Neuronal stem cell (in vitro differentiated cells): ENCODE measurements around the gene BMP8A.

ENCODE experiments used
- DNase-seq: peaks from one replicate; pipeline ENCODE4 v3.0.0-alpha.2; 2013; ENCODE audit warnings: low spot score
- H2AFZ ChIP-seq: one replicate; pipeline ENCODE4 v1.6.1; 2013; ENCODE audit warnings: mild to moderate bottlenecking, low read length, inconsistent platforms
- H2AK5ac ChIP-seq: 2 replicates; pipeline ENCODE4 v1.6.1; 2013; ENCODE audit warnings: low read depth, mild to moderate bottlenecking, inconsistent platforms, low read length, moderate library complexity, mixed read lengths
- H2BK120ac ChIP-seq: 2 replicates; pipeline ENCODE4 v1.6.1; 2013; ENCODE audit warnings: low read depth, mild to moderate bottlenecking, inconsistent platforms, low read length, moderate library complexity, mixed read lengths
- H2BK12ac ChIP-seq: one replicate; pipeline ENCODE4 v1.6.1; 2013; ENCODE audit warnings: low read length, inconsistent platforms
- H2BK15ac ChIP-seq: 2 replicates; pipeline ENCODE4 v1.6.1; 2013; ENCODE audit warnings: mild to moderate bottlenecking, low read length, inconsistent platforms, mixed read lengths
- H2BK5ac ChIP-seq: one replicate; pipeline ENCODE4 v1.6.1; 2013; ENCODE audit warnings: inconsistent platforms, mild to moderate bottlenecking, low read length, moderate library complexity
- H3K14ac ChIP-seq: one replicate; pipeline ENCODE4 v1.6.1; 2013; ENCODE audit warnings: low read length, inconsistent platforms
- H3K18ac ChIP-seq: 2 replicates; pipeline ENCODE4 v1.6.1; 2013; ENCODE audit warnings: low read length, inconsistent platforms
- H3K23ac ChIP-seq: 2 replicates; pipeline ENCODE4 v1.6.1; 2013; ENCODE audit warnings: low read depth, mild to moderate bottlenecking, mixed read lengths, low read length, inconsistent platforms; ENCODE audit not compliant: poor library complexity
- H3K27ac ChIP-seq: replicated peaks from 3 replicates; pipeline ENCODE4 v1.5.1; 2013; ENCODE audit warnings: low read length, inconsistent platforms
- H3K27me3 ChIP-seq, 3 experiments: 2 replicates each; pipeline ENCODE4 v1.6.1; 2013; ENCODE audit warnings: low read length in 3 of 3, mild to moderate bottlenecking in 2 of 3, inconsistent platforms in 1 of 3, low read depth in 1 of 3, mixed read lengths in 1 of 3, moderate library complexity in 1 of 3; ENCODE audit not compliant: control insufficient read depth in 3 of 3, insufficient read depth in 3 of 3
- H3K36me3 ChIP-seq, 2 donors: replicated peaks in 1 of 2; 2 replicates each; pipeline ENCODE4 v1.6.1; 2013; ENCODE audit warnings: low read length in 2 of 2; ENCODE audit not compliant: control insufficient read depth in 2 of 2, insufficient read depth in 2 of 2
- H3K4ac ChIP-seq: 2 replicates; pipeline ENCODE4 v1.6.1; 2013; ENCODE audit warnings: inconsistent platforms, mild to moderate bottlenecking, low read length, moderate library complexity
- H3K4me1 ChIP-seq, 2 donors: 1 replicate in 1 of 2; 2 replicates in 1 of 2; pipeline ENCODE4 v1.6.1; 2013; ENCODE audit warnings: low read length in 2 of 2, low read depth in 1 of 2; ENCODE audit not compliant: control insufficient read depth in 2 of 2, insufficient read depth in 1 of 2
- H3K4me2 ChIP-seq: one replicate; pipeline ENCODE4 v1.6.1; 2013; ENCODE audit warnings: mild to moderate bottlenecking, low read length, inconsistent platforms; ENCODE audit not compliant: insufficient read depth, poor library complexity, severe bottlenecking
- H3K4me3 ChIP-seq, 2 donors: 2 replicates each; pipeline ENCODE4 v1.5.1; 2013; ENCODE audit warnings: low read length in 2 of 2, mild to moderate bottlenecking in 2 of 2, inconsistent platforms in 1 of 2, moderate library complexity in 1 of 2
- H3K79me1 ChIP-seq: one replicate; pipeline ENCODE4 v1.6.1; 2013; ENCODE audit warnings: low read depth, mild to moderate bottlenecking, inconsistent platforms, low read length, moderate library complexity
- H3K9ac ChIP-seq: one replicate; pipeline ENCODE4 v1.6.1; 2013; ENCODE audit warnings: mild to moderate bottlenecking, low read depth, low read length, inconsistent platforms; ENCODE audit not compliant: poor library complexity
- H3K9me3 ChIP-seq, 2 donors: replicated peaks in 1 of 2; 2 replicates each; pipeline versions ENCODE3 to v1.6.1; 2013; ENCODE audit warnings: low read length in 2 of 2, mild to moderate bottlenecking in 2 of 2, inconsistent platforms in 1 of 2, low read depth in 1 of 2, mixed read lengths in 1 of 2, moderate library complexity in 1 of 2; ENCODE audit not compliant: control insufficient read depth in 2 of 2, insufficient read depth in 1 of 2
- H4K8ac ChIP-seq: one replicate; pipeline ENCODE4 v1.6.1; 2013; ENCODE audit warnings: low read depth, mild to moderate bottlenecking, inconsistent platforms, low read length, moderate library complexity
- H4K91ac ChIP-seq: one replicate; pipeline ENCODE4 v1.6.1; 2013; ENCODE audit warnings: low read length, low read depth, mild to moderate bottlenecking, inconsistent platforms; ENCODE audit not compliant: poor library complexity
- WGBS, 2 donors: extraction: QIAGEN DNeasy Blood & Tissue Kit; methylation state at CpG; one replicate each; pipeline ENCODE4 v1.1.7; 2013; ENCODE audit warnings: missing lambda C conversion rate in 2 of 2, mixed read lengths in 1 of 2; ENCODE audit not compliant: insufficient read length in 2 of 2, insufficient replicate concordance in 1 of 2; ENCODE audit errors: extremely low coverage in 2 of 2; 5-methylcytosine and 5-hydroxymethylcytosine counted together

BMP8A gene

DNA sequence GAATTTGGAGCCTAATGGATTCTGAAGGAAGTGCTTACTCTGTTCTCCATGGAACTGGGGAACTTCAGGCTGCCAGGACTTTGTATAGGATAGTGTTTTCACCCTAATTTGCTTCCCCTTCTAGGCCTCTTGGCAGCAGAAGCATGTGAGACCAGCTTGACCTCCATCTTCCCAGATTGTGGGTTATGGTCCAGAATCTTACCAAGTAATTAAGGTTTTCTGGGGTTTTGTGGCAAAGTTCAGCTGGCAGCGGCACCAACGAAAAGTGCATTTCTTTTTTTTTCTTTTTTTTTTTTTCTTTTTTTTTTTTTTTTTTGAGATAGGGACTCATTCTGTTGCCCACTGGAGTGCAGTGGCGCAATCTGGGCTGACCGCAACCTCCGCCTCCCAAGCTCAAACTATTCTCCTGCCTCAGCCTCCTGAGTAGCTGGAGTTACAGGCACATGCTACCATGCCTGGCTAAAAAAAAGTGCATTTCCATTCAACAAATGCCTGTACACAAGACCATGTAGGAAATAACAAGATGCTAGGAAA, 3.4 kb upstream of the BMP8A start:
- Histone ChIP-seq H3K27me3 (peaks cover 21 to 38% (median 26%) of the 10 kb centered on the region in 3 experiments), H3K18ac (no peak overlapping the region), H3K4me3 (no peak overlapping the region), H2BK15ac (no peak overlapping the region), H4K91ac (no peak overlapping the region), H3K4ac (no peak overlapping the region), H3K4me2 (no peak overlapping the region), H3K79me1 (no peaks in the 10 kb centered on the region), H3K9ac (no peak overlapping the region), H2AK5ac (no peak overlapping the region), H3K23ac (no peak overlapping the region), H3K4me1 (peaks cover 0 to 3% of the 10 kb centered on the region in 2 donors), H2AFZ (no peak overlapping the region), H3K9me3 (no peaks in the 10 kb centered on the region), H2BK12ac (no peak overlapping the region), H3K14ac (no peak overlapping the region), H2BK5ac (no peak overlapping the region), H3K27ac (no peak overlapping the region), H4K8ac (no peak overlapping the region), H3K36me3 (peaks cover 21 to 51% of the 10 kb centered on the region in 2 donors), H2BK120ac (no peak overlapping the region)
- WGBS, 2 donors, result no CpG with 5 or more reads among the region's 5 CpGs
- no peak for DNase-seq

DNA sequence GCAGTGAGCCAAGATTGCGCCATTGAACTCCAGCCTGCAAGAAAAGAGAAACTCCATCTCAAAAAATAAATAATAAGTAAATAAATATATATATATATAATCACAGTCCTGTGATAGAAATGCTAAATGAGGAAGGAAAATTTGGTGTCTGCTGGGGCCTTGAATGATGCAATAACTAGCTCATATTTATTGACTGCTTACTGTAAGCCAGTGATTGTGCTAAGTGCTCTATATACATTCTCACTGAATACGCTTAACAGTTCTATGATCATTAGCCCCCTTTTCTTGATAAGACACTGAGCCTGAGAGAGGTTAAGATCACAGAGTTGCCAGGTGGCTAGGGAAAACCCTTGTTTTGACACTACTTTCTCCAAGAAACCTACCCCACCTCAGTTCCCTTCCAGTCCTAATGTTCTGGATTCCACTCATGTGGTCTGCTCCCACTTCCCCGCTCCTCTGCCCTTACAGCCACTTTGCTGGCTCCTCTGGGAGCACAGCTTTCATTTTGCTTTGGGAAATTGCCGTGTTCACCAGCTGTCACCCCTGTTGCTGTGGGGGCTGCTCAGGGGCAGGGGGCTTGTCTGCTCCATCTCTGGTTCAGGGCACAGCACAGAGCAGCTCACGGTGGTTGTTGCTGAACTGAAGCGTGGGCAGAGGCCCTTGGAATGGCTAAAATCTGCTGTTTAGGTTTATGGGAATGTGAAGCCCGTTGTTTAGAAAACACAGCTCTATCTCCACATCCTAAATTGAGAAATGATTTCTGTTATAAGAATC, 2.5 kb upstream of the BMP8A start:
- no peak overlapping the region for H4K8ac ChIP-seq
- H3K23ac ChIP-seq, result peak overlapping the region; percentile 14
- no peak overlapping the region for H3K4ac ChIP-seq
- H2AFZ ChIP-seq, result no peak overlapping the region
- H2BK15ac ChIP-seq, result no peak overlapping the region
- no peak overlapping the region for H3K4me3 ChIP-seq
- no peak overlapping the region for H4K91ac ChIP-seq
- no CpG with 5 or more reads among the region's 7 CpGs for WGBS, 2 donors
- no peak overlapping the region for H2BK120ac ChIP-seq
- H3K9ac ChIP-seq, result peak overlapping the region; percentile 68
- H3K9me3 ChIP-seq, result no peaks in the 10 kb centered on the region
- no peaks in the 10 kb centered on the region for H3K79me1 ChIP-seq
- H2AK5ac ChIP-seq, result no peak overlapping the region
- no peaks in the 10 kb centered on the region for H3K4me1 ChIP-seq
- no peak overlapping the region for H2BK5ac ChIP-seq
- no peak for DNase-seq
- H3K27ac ChIP-seq, result no peak overlapping the region
- peaks cover 17 to 44% of the 10 kb centered on the region in 2 donors for H3K36me3 ChIP-seq
- no peak overlapping the region for H2BK12ac ChIP-seq
- H3K18ac ChIP-seq, result no peak overlapping the region
- peaks cover 24 to 46% (median 35%) of the 10 kb centered on the region in 3 experiments for H3K27me3 ChIP-seq
- no peak overlapping the region for H3K4me2 ChIP-seq
- no peak overlapping the region for H3K14ac ChIP-seq

DNA sequence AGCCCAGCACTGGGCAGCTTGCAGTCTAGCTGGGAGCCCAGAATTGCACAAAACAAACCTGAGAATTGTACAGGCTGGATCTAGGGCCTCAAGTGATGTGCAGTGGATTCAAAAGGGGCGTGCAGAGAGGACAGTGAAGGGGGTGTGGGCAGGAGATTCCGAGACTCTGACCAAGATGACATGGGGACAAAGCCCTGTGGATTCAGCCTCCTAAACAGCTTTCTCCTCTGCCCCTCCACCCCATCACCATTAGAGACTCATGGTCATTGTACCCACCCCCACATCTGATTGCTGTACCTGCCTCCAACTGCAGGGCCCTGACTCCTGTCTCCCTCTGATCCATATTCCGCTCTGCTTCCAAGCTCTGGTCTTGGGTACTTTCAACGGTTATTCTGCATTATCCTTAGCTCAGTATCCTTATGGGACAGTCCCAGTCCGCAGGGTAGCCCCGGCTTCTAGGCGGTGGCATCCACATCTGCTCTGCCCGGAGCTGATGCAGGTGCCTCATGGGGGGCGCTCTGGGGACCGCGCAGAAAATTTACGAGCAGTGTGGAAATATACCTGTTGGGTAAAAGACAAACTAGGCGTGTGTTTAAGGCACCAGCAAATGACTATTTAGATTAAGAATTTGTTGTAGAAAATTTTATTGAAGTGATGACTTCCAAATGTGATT, 1.7 kb upstream of the BMP8A start:
- no CpG with 5 or more reads among the region's 13 CpGs for WGBS, 2 donors

DNA sequence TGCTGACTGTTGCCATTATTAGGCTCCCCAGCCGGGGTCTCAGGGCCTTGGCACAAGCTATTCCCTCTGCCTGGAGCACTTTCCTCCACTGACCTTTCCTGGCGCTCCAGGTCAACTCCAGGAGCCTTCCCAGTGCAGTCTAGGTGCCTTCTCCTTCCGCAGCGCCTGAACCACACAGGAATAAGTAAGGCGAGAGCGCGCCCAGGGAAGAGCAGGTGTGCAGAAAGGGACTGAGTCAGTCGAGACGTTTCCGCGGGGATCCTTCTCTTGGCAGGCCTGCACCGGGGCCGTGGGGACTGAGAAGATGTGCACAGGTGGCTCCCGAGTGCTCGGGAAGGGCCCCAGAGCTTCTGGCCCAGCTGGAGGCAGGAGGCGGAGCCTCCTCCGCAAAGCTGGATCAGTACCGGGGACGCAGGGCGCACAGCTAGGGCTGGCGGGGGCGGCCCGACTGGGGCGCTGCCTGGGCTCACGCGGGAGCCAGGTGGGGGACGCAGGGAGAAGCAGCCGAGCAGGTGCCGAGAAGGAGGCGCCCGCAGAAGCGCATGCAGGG, 765 bp upstream of the BMP8A start:
- Histone ChIP-seq H3K4ac (no peak overlapping the region), H3K9me3 (no peaks in the 10 kb centered on the region), H3K4me2 (peak overlapping the region; percentile 86), H2AK5ac (no peak overlapping the region), H3K14ac (peak overlapping the region; percentile 94), H3K4me3 (peak overlapping the region in 1 of 2 donors; percentile 79), H4K91ac (no peak overlapping the region), H2AFZ (peak overlapping the region; percentile 96), H3K9ac (no peak overlapping the region), H2BK15ac (no peak overlapping the region), H3K23ac (peak overlapping the region; percentile 91), H3K27me3 (peaks cover 24 to 51% (median 42%) of the 10 kb centered on the region in 3 experiments), H3K4me1 (no peaks in the 10 kb centered on the region), H3K36me3 (peaks cover 4 to 27% of the 10 kb centered on the region in 2 donors), H3K27ac (no peak overlapping the region), H2BK12ac (no peak overlapping the region), H2BK120ac (peak overlapping the region; percentile 30), H4K8ac (no peak overlapping the region), H2BK5ac (no peak overlapping the region), H3K18ac (peak overlapping the region; percentile 84), H3K79me1 (no peaks in the 10 kb centered on the region)
- WGBS, 2 donors, result no CpG with 5 or more reads among the region's 32 CpGs
- DNase-seq, result no peak

More for the DNA sequence above, 1.7 kb upstream of the BMP8A start:
- Histone ChIP-seq H4K91ac (no peak overlapping the region), H2BK12ac (no peak overlapping the region), H2BK5ac (no peak overlapping the region), H2BK120ac (no peak overlapping the region), H3K14ac (no peak overlapping the region), H3K4ac (no peak overlapping the region), H3K27me3 (peaks cover 24 to 51% (median 42%) of the 10 kb centered on the region in 3 experiments), H3K4me2 (no peak overlapping the region), H3K4me3 (no peak overlapping the region), H2AFZ (no peak overlapping the region), H3K23ac (no peak overlapping the region), H3K18ac (no peak overlapping the region), H2BK15ac (no peak overlapping the region), H3K27ac (no peak overlapping the region), H3K36me3 (peaks cover 14 to 37% of the 10 kb centered on the region in 2 donors), H2AK5ac (no peak overlapping the region), H3K9me3 (no peaks in the 10 kb centered on the region), H3K79me1 (no peaks in the 10 kb centered on the region), H3K9ac (no peak overlapping the region), H3K4me1 (no peaks in the 10 kb centered on the region), H4K8ac (no peak overlapping the region)
- DNase-seq, result no peak
